Embryonic facial prominence (tissue), 1 donor: ENCODE data around the gene TMEM176B.
"Not testable (repeated sequence)": the region's sequence is repeated elsewhere in the genome, so short reads cannot be mapped to it uniquely, and the experiment has no call there.

ENCODE experiments used
- DNase-seq: peaks from one replicate; pipeline ENCODE4 v3.0.0-alpha.2; 2016; ENCODE audit errors: extremely low spot score

Gene TMEM176B

GRCh38 chr7:150790416-150791075 lies 9.6 kb downstream of the TMEM176B start:
- no peak for DNase-seq

GRCh38 chr7:150788474-150789269 lies 11.5 kb downstream of the TMEM176B start:
- no peak for DNase-seq

- peak; percentile 33 for DNase-seq
Measured at GRCh38 chr7:150787321-150788281, 12.6 kb downstream of the TMEM176B start.

- no peak for DNase-seq
Measured at GRCh38 chr7:150784954-150785353, 15.2 kb downstream of the TMEM176B start.

- no peak for DNase-seq
Measured at GRCh38 chr7:150784120-150784736, 15.9 kb downstream of the TMEM176B start.

GRCh38 chr7:150781961-150782360 lies 18.2 kb downstream of the TMEM176B start:
- no peak for DNase-seq

- DNase-seq: no peak
Measured at GRCh38 chr7:150781103-150781502, 19.1 kb downstream of the TMEM176B start.

GRCh38 chr7:150780292-150780691 lies 19.9 kb downstream of the TMEM176B start:
- no peak for DNase-seq

- peak; percentile 68 for DNase-seq
Measured at GRCh38 chr7:150778738-150779301, 21.3 kb downstream of the TMEM176B start.

GRCh38 chr7:150778014-150778737 lies 22.0 kb downstream of the TMEM176B start:
- DNase-seq: no peak

- not testable (repeated sequence) for DNase-seq
Measured at GRCh38 chr7:150774131-150774530, 26.0 kb downstream of the TMEM176B start.

GRCh38 chr7:150769768-150770167 lies 30.4 kb downstream of the TMEM176B start:
- no peak for DNase-seq

- DNase-seq: no peak
Measured at GRCh38 chr7:150766334-150766709, 33.8 kb downstream of the TMEM176B start.

GRCh38 chr7:150759479-150759878 lies 40.7 kb downstream of the TMEM176B start:
- DNase-seq: no peak

GRCh38 chr7:150756858-150757257 lies 43.3 kb downstream of the TMEM176B start:
- no peak for DNase-seq

GRCh38 chr7:150756166-150756565 lies 44.0 kb downstream of the TMEM176B start:
- DNase-seq: no peak

- DNase-seq: no peak
Measured at GRCh38 chr7:150755473-150756099, 44.6 kb downstream of the TMEM176B start.

GRCh38 chr7:150754951-150755350 lies 45.2 kb downstream of the TMEM176B start:
- no peak for DNase-seq

- DNase-seq: no peak
Measured at GRCh38 chr7:150753826-150754603, 46.1 kb downstream of the TMEM176B start.
